ENCODE measurements around the gene ATP5ME.

- TF ChIP-seq CTCF (IDR thresholded peaks at IDR 0.05; ENCODE audit: borderline replicate concordance, extremely low read depth, low read length, poor library complexity, severe bottlenecking) (no peak), EZH2 (IDR thresholded peaks at IDR 0.05; ENCODE audit: borderline replicate concordance, low read depth, low read length, severe bottlenecking) (no peak)
Observed at GRCh38 chr4:717601-718320, 43.7 kb upstream of the ATP5ME start.

All from DND-41 (cell line).